Choroid plexus epithelial cell (primary cell): ENCODE data around the gene TMEM181.

Experiments used
- DNase-seq: peaks from one replicate; pipeline ENCODE4 v3.0.0-alpha.2; 2010; ENCODE audit warnings: low read depth
- H3K4me3 ChIP-seq: 2 replicates; pipeline ENCODE4 v1.5.1; 2011; ENCODE audit warnings: low read depth, mild to moderate bottlenecking, control low read depth, low read length, moderate library complexity
- CTCF ChIP-seq: conservative IDR thresholded peaks from 2 replicates; pipeline ENCODE4 v1.5.1; 2011; ENCODE audit warnings: low read depth, mild to moderate bottlenecking, control low read depth, inconsistent platforms, low read length, moderate library complexity

Gene TMEM181

GRCh38 chr6:158624684-158625682, 65.1 kb downstream of the TMEM181 start:
- DNase-seq: no peak
- no peak overlapping the region for H3K4me3 ChIP-seq
- TF ChIP-seq CTCF: no peak

- no peak overlapping the region for H3K4me3 ChIP-seq
- no peak for TF ChIP-seq CTCF
- DNase-seq: no peak
Observed at GRCh38 chr6:158625881-158626305, 66.0 kb downstream of the TMEM181 start.

GRCh38 chr6:158626360-158627167, 66.7 kb downstream of the TMEM181 start:
- no peak overlapping the region for H3K4me3 ChIP-seq
- no peak for TF ChIP-seq CTCF
- no peak for DNase-seq

- no peak overlapping the region for H3K4me3 ChIP-seq
- DNase-seq: no peak
- no peak for TF ChIP-seq CTCF
Observed at GRCh38 chr6:158627168-158627939, 67.5 kb downstream of the TMEM181 start.

- DNase-seq: no peak
Observed at GRCh38 chr6:158627940-158628211, 68.0 kb downstream of the TMEM181 start.

More at GRCh38 chr6:158627940-158628211, 68.0 kb downstream of the TMEM181 start:
- no peak overlapping the region for H3K4me3 ChIP-seq
- no peak for TF ChIP-seq CTCF
